ENCODE measurements around the gene PLXNB3. TPM values are rescaled to one million over a fixed set of nuclear protein-coding genes. Genes with fewer than 3 reads are reported as not detected.

Gene PLXNB3
- total and polyA plus RNA-seq, 2 donors (not counting 1 experiment from before 2014, with no cell fraction given), result 0.25 TPM; not detected in 1

GRCh38 chrX:153719701-153720100, 44.3 kb upstream of the PLXNB3 start:
- no peak overlapping the region for H3K4me3 Mint-ChIP-seq
- H4K20me1 ChIP-seq (ENCODE audit: control insufficient read depth, insufficient read depth, low read length, poor library complexity, severe bottlenecking), result peaks cover 64% of the 10 kb centered on the region
- 60% methylated on average over 1 of the region's 2 CpGs for WGBS (ENCODE audit: insufficient coverage)

More at GRCh38 chrX:153719701-153720100, 44.3 kb upstream of the PLXNB3 start:
- H3K9me3 ChIP-seq (ENCODE audit: control extremely low read depth in 1 of 3, control insufficient read depth in 2 of 3, insufficient read depth in 1 of 3, low read length in 2 of 3), result no peaks in the 10 kb centered on the region
- no peak for TF ChIP-seq CTCF (IDR thresholded peaks at IDR 0.05)
- no peak for TF ChIP-seq EZH2 (IDR thresholded peaks at IDR 0.05; ENCODE audit: borderline replicate concordance, insufficient read depth, low read depth, low read length, poor library complexity, severe bottlenecking)
- ChIA-PET CTCF (no interaction called here), POLR2A (no interaction called here)
- H3K9ac ChIP-seq (ENCODE audit: low read length), result no peak overlapping the region
- H3K4me2 ChIP-seq (replicated peaks; ENCODE audit: low read depth, low read length, poor library complexity, severe bottlenecking), result no peak overlapping the region
- peaks cover 3 to 47% of the 10 kb centered on the region in 2 experiments for H3K36me3 ChIP-seq (replicated peaks in 1 of 2; ENCODE audit: control extremely low read depth in 1 of 2, control insufficient read depth in 1 of 2, extremely low read depth in 1 of 2, insufficient read depth in 2 of 2, low read length in 1 of 2)
- no peak overlapping the region for H2AFZ ChIP-seq (ENCODE audit: insufficient read depth, low read depth, low read length, poor library complexity, severe bottlenecking)
- Mint-ChIP-seq H3K27me3 (no peaks in the 10 kb centered on the region), H3K27ac (no peak overlapping the region), H3K4me1 (peaks cover 17% of the 10 kb centered on the region), H3K9me3 (ENCODE audit: insufficient read depth) (no peaks in the 10 kb centered on the region)
- no peak overlapping the region for H3K4me3 ChIP-seq (ENCODE audit: control extremely low read depth in 1 of 5, extremely low read depth in 1 of 5, insufficient read depth in 1 of 5, low read depth in 2 of 5, low read length in 4 of 5)
- ATAC-seq (ENCODE audit: low read depth), result no peak
- intact Hi-C loops (cut with micrococcal nuclease), result no loop called here
- DNase-seq, result no peak
- peaks cover 72% of the 10 kb centered on the region for H3K79me2 ChIP-seq (ENCODE audit: control insufficient read depth, insufficient read depth, low read length)
- H3K27ac ChIP-seq (ENCODE audit: low read length in 2 of 2), result no peak overlapping the region
- H3K4me1 ChIP-seq (ENCODE audit: control insufficient read depth in 2 of 2, insufficient read depth in 2 of 2, low read length in 2 of 2), result peaks cover 10 to 11% of the 10 kb centered on the region in 2 donors
- H3K27me3 ChIP-seq (replicated peaks in 1 of 4; ENCODE audit: control extremely low read depth in 1 of 4, control insufficient read depth in 3 of 4, insufficient read depth in 4 of 4, low read length in 3 of 4), result no peaks in the 10 kb centered on the region

Data from B cell (primary cell).